Panc1 (cell line): ENCODE data around the gene SCPEP1.

Experiments used
- POLR2AphosphoS5 ChIP-seq: IDR thresholded peaks from 2 replicates; pipeline ENCODE4 v1.6.1; 2012; ENCODE audit warnings: mild to moderate bottlenecking, low read depth, low read length, moderate library complexity
- SIN3A ChIP-seq: IDR thresholded peaks from 2 replicates; pipeline ENCODE4 v1.6.1; 2012; ENCODE audit warnings: low read depth, mild to moderate bottlenecking, low read length, moderate library complexity, borderline replicate concordance; ENCODE audit not compliant: insufficient read depth
- TCF7L2 ChIP-seq: IDR thresholded peaks from 2 replicates; pipeline ENCODE4 v1.6.1; 2011; ENCODE audit warnings: mild to moderate bottlenecking, low read depth, low read length, inconsistent platforms
- TF ChIP-seq, protein P1 (sequence below): fragments of 450-650 bp; IDR thresholded peaks from 2 replicates; pipeline ENCODE4 v1.5.1; 2017; ENCODE audit warnings: mild to moderate bottlenecking
- TF ChIP-seq, protein P2 (sequence below), 2 experiments: IDR thresholded peaks; 2 replicates each; pipeline ENCODE4 v1.6.1; 2011 to 2012; ENCODE audit warnings: low read depth in 2 of 2, control low read depth in 1 of 2, low read length in 1 of 2, mild to moderate bottlenecking in 1 of 2, moderate library complexity in 1 of 2; ENCODE audit not compliant: insufficient read depth in 1 of 2

DNA sequence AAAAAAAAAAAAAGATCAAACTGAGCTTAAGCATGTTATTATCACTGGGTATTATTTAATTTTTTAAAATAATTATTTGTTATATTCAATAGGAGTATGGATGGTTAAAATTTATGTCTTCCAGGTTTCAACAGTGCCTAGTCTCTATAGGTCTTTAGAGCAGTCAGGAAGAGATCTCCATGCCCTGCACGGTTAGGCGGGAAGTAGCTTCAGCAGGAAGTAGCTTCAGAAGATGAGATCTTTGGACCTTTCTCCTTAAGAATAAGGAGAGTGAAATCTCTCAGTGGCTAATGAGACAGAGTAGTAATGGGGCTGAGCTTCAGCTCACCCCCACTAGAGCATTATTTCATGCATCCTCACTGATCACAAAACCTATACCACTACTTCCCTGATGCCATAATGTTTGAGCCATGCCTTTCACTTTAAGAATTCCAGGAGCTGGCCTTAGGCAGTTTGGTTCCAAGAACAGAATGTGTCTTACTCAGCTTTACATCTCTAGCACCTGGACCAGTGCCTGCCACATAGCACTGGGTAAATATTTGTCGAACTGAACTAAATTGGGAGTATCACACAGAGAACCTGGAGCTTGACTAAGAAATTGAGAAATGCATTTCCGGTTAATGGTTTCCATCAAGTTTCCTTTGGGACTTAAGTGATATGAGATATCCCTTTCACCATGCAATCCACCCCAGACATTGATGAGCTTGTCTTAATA is 43.5 kb downstream of the SCPEP1 start:
- TF ChIP-seq SIN3A = no peak
- TF ChIP-seq, protein P1, sequence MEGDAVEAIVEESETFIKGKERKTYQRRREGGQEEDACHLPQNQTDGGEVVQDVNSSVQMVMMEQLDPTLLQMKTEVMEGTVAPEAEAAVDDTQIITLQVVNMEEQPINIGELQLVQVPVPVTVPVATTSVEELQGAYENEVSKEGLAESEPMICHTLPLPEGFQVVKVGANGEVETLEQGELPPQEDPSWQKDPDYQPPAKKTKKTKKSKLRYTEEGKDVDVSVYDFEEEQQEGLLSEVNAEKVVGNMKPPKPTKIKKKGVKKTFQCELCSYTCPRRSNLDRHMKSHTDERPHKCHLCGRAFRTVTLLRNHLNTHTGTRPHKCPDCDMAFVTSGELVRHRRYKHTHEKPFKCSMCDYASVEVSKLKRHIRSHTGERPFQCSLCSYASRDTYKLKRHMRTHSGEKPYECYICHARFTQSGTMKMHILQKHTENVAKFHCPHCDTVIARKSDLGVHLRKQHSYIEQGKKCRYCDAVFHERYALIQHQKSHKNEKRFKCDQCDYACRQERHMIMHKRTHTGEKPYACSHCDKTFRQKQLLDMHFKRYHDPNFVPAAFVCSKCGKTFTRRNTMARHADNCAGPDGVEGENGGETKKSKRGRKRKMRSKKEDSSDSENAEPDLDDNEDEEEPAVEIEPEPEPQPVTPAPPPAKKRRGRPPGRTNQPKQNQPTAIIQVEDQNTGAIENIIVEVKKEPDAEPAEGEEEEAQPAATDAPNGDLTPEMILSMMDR = no peak
- TF ChIP-seq, protein P2, sequence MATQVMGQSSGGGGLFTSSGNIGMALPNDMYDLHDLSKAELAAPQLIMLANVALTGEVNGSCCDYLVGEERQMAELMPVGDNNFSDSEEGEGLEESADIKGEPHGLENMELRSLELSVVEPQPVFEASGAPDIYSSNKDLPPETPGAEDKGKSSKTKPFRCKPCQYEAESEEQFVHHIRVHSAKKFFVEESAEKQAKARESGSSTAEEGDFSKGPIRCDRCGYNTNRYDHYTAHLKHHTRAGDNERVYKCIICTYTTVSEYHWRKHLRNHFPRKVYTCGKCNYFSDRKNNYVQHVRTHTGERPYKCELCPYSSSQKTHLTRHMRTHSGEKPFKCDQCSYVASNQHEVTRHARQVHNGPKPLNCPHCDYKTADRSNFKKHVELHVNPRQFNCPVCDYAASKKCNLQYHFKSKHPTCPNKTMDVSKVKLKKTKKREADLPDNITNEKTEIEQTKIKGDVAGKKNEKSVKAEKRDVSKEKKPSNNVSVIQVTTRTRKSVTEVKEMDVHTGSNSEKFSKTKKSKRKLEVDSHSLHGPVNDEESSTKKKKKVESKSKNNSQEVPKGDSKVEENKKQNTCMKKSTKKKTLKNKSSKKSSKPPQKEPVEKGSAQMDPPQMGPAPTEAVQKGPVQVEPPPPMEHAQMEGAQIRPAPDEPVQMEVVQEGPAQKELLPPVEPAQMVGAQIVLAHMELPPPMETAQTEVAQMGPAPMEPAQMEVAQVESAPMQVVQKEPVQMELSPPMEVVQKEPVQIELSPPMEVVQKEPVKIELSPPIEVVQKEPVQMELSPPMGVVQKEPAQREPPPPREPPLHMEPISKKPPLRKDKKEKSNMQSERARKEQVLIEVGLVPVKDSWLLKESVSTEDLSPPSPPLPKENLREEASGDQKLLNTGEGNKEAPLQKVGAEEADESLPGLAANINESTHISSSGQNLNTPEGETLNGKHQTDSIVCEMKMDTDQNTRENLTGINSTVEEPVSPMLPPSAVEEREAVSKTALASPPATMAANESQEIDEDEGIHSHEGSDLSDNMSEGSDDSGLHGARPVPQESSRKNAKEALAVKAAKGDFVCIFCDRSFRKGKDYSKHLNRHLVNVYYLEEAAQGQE (IDR thresholded peaks at IDR 0.05; ENCODE audit: insufficient read depth in 1 of 2, low read depth in 2 of 2, low read length in 1 of 2) = no peak
- TF ChIP-seq POLR2AphosphoS5 = no peak
- TF ChIP-seq TCF7L2 = no peak
